Activated CD4-positive, alpha-beta T cell treated with anti-CD3 and anti-CD28 coated beads, Interleukin-2, amount 10 ng/mL, durations not matched to agents 7 days and 5 days (primary cell): ENCODE data around the gene LRG1. TPM values are rescaled to one million over a fixed set of nuclear protein-coding genes. Genes with fewer than 3 reads are reported as not detected.

Source experiments
- total RNA-seq, 2 experiments: library from RNA; stranded (reverse); gene quantifications; one replicate each; pipeline ENCODE4 v1.2.3, GENCODE V29; 2021

Gene LRG1
- total RNA-seq, 2 experiments from 2014 or later: 0.07 TPM; not detected in 1

Other genes starting within 250 kb of the LRG1 start
- 10 to 100 TPM; 45.4 to 48.7 TPM for gene TMIGD2, start 237.6 kb downstream of the LRG1 start, total RNA-seq
- 10 to 100 TPM; 12.7 to 17.2 TPM for gene FSD1, start 235.4 kb downstream of the LRG1 start, total RNA-seq
- gene STAP2, start 201.2 kb downstream of the LRG1 start, total RNA-seq: 10 to 100 TPM; 10.4 to 11.9 TPM
- gene MPND, start 196.5 kb downstream of the LRG1 start, total RNA-seq: 10 to 100 TPM; 21.2 to 28.1 TPM
- gene SH3GL1, start 139.5 kb downstream of the LRG1 start, total RNA-seq: 10 to 100 TPM; 67.7 to 68.2 TPM
- 10 to 100 TPM; 77.1 to 83.7 TPM for gene CHAF1A, start 137.4 kb downstream of the LRG1 start, total RNA-seq
- 10 to 100 TPM; 36.2 to 44.6 TPM for gene UBXN6, start 82.2 kb downstream of the LRG1 start, total RNA-seq
- gene HDGFL2, start 67.7 kb downstream of the LRG1 start, total RNA-seq: 10 to 100 TPM; 58.3 to 62.1 TPM
- gene PLIN4, start 21.6 kb downstream of the LRG1 start, total RNA-seq: not detected
- not detected for gene PLIN5, start 4.8 kb downstream of the LRG1 start, total RNA-seq
- not detected for gene SEMA6B, start 19.6 kb upstream of the LRG1 start, total RNA-seq
- gene TNFAIP8L1, start 99.5 kb upstream of the LRG1 start, total RNA-seq: 10 to 100 TPM; 19.6 to 21.9 TPM
- gene MYDGF, start 130.3 kb upstream of the LRG1 start, total RNA-seq: 10 to 100 TPM; 36.2 to 45.3 TPM
- gene DPP9, start 183.8 kb upstream of the LRG1 start, total RNA-seq: 10 to 100 TPM; 70.5 to 79.3 TPM